NCI-H146 (cell line): ENCODE results near the gene THRB.
"Not testable (repeated sequence)": the region's sequence is repeated elsewhere in the genome, so short reads cannot be mapped to it uniquely, and the experiment has no call there.

ENCODE experiments used
- DNase-seq: peaks from one replicate; lab custom pipeline; 2025; lab: John Stamatoyannopoulos, UW

The THRB gene

GRCh38 chr3:24446032-24446431, 48.6 kb downstream of the THRB start:
- no peak for DNase-seq

DNA sequence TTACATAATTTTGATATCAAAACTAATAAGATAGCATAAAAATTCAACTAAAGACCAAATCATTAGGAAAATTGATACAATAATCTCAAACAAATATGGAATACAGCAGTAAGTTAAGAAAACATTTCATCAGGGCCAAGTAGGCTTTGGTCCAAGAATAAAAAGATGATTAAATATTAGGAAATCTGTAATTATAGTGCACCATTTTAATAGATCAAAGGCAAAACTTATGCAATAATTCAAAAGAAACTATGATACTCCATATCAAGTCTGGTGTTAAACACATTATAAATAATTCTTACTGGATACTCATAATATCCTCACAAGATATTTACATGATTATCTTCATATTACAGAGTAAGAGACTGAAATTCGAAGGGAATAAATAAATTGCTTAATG, 51.2 kb downstream of the THRB start:
- DNase-seq = no peak

GRCh38 chr3:24440760-24441464, 53.7 kb downstream of the THRB start:
- no peak for DNase-seq

DNA sequence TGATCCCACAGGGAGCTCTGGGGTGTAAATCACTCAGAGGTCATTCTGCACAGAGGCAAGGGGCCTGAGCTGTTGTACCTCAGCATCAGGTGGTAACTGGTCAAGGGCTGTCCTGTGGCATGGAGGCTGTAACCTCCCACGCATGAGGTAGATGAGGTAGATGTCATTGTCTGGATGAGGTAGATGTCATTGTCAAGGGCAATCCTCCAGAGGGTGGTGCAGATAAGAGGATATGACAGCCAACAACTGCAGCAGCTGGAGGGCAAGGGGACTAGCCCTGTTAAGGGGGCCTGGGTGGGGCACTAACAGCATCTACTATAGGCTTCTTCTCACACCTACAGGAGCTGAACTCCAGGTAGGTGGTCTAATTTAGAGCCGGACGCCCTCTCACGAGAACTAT, 55.6 kb downstream of the THRB start:
- DNase-seq = no peak

- no peak for DNase-seq
Observed at GRCh38 chr3:24437326-24437725, 57.3 kb downstream of the THRB start.

GRCh38 chr3:24435584-24435983, 59.1 kb downstream of the THRB start:
- no peak for DNase-seq

DNA sequence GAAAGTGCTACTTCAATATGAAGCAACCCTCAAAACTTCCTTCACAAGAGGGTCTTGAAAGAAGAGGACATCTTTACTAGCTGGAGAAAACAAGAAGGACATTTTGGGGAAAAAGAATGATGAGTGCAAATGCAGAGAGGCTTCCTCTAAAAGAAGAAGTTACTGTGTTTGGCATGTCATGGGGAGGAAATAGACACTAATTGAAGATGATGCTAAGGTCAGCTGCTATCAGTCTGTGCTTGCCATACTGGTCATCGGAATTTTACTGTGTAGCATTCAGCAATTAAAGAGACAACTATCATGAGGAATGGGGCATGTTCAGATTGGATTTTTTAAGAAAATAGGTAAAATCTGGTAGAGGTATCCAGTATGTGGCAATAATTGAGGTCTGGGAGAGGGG, 60.0 kb downstream of the THRB start:
- DNase-seq = no peak

DNA sequence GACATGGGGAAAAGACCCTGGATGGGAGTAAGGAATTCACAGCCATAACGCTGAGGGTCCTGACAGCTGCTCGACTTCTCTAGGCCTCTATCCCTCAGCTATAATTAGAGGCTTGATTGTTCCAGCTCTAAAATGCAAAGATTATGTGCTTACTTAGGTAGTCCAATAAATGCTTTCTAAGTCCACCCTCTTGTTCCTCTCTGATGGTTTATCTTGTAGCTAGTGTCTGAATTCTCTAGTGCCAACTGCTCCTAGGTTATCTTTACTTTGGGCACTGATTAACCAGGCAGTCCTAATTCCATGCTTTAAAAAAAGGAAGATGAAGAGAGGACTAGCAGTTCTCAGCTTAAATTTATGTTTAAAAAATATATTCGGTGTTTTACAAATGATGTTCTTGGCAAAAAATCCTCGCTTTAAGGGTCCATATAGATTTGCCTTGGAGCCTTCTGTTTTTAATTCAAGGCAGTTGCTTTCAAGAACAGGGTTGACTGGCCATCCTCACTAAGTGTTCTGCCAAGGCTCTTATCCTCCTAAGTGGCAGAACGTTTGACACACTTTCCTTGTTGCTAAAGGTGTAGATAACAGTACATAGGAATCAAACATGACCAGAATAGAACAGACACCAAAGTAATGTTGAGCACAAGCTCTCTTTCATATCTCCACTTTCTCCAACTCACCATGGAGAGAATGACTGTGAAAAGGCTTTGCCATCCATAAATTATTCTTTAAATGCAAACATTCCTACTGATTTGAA, 60.6 kb downstream of the THRB start:
- DNase-seq = no peak

DNA sequence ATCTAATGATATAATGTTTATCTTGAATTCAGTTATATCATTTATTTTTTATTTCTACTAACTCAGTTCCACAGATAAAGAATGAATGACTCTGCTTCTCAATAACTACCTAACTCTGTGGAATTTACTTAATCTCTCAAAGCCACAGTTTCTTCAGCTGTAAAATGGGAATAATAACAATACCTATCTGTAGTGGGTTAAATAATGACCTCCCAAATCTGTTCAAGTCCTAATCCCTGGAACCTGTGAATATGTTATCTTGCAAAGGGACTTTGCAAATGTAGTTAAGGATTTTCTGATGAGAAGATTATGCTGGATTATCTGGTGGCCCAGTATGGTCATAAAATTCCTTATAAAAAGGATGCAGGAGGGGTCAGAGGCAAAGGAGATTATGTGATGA, 61.7 kb downstream of the THRB start:
- DNase-seq = no peak

GRCh38 chr3:24428481-24428880, 66.2 kb downstream of the THRB start:
- no peak for DNase-seq

- DNase-seq = no peak
Observed at GRCh38 chr3:24426896-24427295, 67.8 kb downstream of the THRB start.

GRCh38 chr3:24420829-24421228, 73.8 kb downstream of the THRB start:
- DNase-seq = not testable (repeated sequence)

DNA sequence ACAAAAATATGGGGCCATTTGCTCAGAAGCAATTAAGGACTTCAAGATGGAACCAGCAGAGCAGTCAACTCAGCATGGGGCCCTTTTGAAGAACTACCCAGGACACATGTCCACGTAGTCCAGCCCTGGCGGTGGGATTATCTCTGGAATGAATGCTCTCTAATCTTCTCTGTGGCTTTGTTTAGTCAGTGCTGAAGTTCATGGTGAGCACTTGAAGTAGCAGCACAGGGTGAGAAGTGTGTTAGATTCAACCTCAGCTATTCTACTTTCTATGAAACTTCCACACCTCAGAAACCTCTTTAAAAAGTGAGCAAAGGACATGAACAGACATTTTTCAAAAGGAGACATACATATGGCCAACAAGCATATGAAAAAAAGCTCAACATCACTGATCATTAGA, 74.4 kb downstream of the THRB start:
- no peak for DNase-seq

GRCh38 chr3:24419067-24419791, 75.4 kb downstream of the THRB start:
- no peak for DNase-seq

GRCh38 chr3:24417730-24418129, 76.9 kb downstream of the THRB start:
- DNase-seq = no peak

DNA sequence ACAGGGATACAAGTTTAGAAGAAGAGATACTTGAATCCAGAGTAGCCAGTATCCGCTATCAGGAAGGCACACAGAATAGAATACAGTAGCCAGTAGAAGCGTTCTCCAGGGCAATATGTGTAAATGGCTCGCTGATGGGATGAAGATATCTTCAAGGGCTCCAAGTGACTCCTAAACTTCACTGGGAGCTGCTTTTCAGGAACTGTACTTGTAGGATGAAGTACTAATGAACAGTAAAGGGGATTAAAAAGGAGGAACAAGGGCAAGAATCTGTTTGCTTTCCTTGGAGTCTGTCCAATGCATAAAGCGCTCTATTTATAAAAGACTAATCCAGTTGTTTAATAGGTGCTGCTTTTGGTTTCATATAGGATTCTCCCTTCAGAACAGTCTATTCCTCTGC, 78.4 kb downstream of the THRB start:
- no peak for DNase-seq

- no peak for DNase-seq
Observed at GRCh38 chr3:24415824-24416223, 78.8 kb downstream of the THRB start.

DNA sequence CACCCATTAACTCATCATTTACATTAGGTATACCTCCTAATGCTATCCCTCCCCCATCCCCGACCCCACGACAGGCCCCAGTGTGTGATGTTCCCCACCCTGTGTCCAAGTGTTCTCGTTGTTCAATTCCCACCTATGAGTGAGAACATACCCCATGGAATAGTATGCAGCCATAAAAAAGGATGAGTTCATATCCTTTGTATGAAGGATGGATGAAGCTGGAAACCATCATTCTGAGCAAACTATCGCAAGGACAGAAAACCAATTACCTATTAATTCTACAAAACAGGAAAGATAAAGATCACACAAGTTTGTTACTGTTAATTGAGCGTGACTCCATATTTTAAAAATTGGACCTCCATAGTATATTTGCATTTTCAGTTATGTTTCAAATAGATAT, 81.0 kb downstream of the THRB start:
- not testable (repeated sequence) for DNase-seq

DNA sequence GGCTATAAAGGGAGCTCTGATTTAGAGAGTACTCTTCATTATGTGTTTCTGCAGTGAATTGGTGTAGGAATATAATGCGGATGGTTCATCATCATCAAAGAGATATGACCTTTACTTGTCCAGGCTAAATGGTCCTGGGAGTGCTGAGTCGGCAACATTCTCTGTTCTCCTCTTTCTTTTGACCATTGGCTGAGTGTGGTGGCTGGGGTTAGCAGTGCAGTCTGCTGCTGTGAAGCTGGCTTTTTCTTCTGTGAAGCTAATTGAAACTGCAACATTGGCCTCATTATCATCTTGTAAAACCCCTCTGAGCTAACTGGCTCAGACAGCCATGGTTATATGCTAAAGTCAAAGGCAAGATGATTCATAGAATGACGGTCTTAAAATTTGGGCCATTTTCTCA, 83.8 kb downstream of the THRB start:
- no peak for DNase-seq

GRCh38 chr3:24407980-24408680, 86.5 kb downstream of the THRB start:
- DNase-seq = no peak

GRCh38 chr3:24406900-24407299, 87.8 kb downstream of the THRB start:
- DNase-seq = no peak

DNA sequence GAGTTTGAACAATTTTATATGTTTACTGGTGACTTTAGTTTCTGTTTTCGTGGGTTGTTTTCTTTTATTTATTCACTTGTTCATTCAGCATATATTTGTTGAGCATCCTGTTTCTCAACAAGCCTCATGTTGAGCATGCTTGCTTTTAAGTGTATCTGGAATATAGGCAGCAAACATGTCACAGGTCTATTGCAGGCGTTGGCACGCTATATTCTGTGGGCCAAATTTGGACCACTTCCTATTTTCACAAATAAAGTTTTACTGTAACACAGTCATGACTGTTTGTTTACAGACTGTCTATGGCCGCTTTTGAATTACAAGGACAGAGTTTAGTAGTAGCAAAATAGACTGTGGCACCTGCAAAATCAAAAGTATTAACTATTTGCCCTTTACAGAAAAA, 89.6 kb downstream of the THRB start:
- DNase-seq = no peak

DNA sequence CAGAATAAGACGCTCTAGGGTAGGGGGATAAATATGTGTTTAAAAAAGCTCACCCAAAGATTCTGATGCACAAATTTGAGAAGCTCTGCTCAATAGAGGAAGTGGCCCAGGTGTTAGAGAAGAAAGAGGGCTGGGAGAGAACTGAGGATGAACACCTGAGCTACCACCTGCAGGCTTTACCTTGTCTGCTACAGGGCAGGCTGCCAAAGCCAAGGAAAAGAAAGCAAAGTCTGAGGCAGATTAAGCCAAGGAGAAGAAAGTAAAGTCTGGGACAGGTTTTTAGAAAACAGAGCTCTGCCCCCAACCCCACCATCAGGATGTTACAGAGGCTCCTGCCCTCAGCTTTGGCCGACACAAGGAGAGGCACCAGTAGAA, 92.9 kb downstream of the THRB start:
- DNase-seq = no peak
